Left lung (tissue), 10 donors: ENCODE data around the gene CAMKV. TPM values are rescaled to one million over a fixed set of nuclear protein-coding genes. Genes with fewer than 3 reads are reported as not detected.

ENCODE experiments used
- ATAC-seq: fragments of 200-7000 bp; cut with Tn5 transposase; one replicate; pipeline ENCODE4 v1.9.1; 2020; ENCODE audit warnings: moderate library complexity
- DNase-seq, 4 donors: peaks; one replicate each; pipeline ENCODE4 v3.0.0-alpha.2; 2013 to 2020
- H3K27ac ChIP-seq, 2 donors: fragments of 200-600 bp; sonication (generic) in 1 of 2; one replicate each; pipeline versions ENCODE4 v1.5.0 to v1.8.0; 2020 to 2021
- H3K27me3 ChIP-seq, 2 donors: fragments of 200-600 bp; sonication (generic) in 1 of 2; one replicate each; pipeline versions ENCODE4 v1.5.0 to v1.8.0; 2020 to 2021
- H3K36me3 ChIP-seq, 2 donors: fragments of 200-600 bp; sonication (generic) in 1 of 2; one replicate each; pipeline versions ENCODE4 v1.5.0 to v1.8.0; 2020 to 2021
- H3K4me1 ChIP-seq, 2 donors: fragments of 200-600 bp; one replicate each; pipeline ENCODE4 v1.8.0; 2021
- H3K4me3 ChIP-seq, 2 donors: fragments of 200-600 bp; sonication (generic) in 1 of 2; one replicate each; pipeline versions ENCODE4 v1.5.0 to v1.8.0; 2020 to 2021; ENCODE audit warnings: mild to moderate bottlenecking in 1 of 2
- H3K9me3 ChIP-seq, 2 donors: fragments of 200-600 bp; sonication (generic) in 1 of 2; one replicate each; pipeline versions ENCODE4 v1.5.0 to v1.8.0; 2020 to 2021
- intact Hi-C, 2 donors: fragments of 100-400 bp; cut with DNase I; formaldehyde crosslinking; loops; one replicate each; pipeline versions ENCODE4 v1.11.2 to v1.14.2; 2022
- polyA plus RNA-seq, 6 donors: library from polyadenylated mRNA; unstranded; fragments of 120-200 nt; gene quantifications; one replicate each; pipeline ENCODE4 v1.2.1, GENCODE V29; 2013; ENCODE audit not compliant: insufficient read length in 6 of 6
- total RNA-seq, 2 donors: library from RNA; stranded (reverse); fragmentation: NEBNext Ultra II Directional; extraction: Animal tissue kit (Norgen Biotek cat#: 25700); gene quantifications; one replicate each; pipeline ENCODE4 v1.2.1, GENCODE V29; 2021
- TF ChIP-seq, protein P1 (sequence below), 2 donors: fragments of 200-600 bp; sonication (generic) in 1 of 2; IDR thresholded peaks; one replicate each; pipeline versions ENCODE4 v1.5.0 to v1.8.0; 2021; ENCODE audit warnings: antibody characterized with exemption in 2 of 2
- donor health status: DM: no; HTN: yes; CAD: no.
- donor health status: DM: no; HTN: no; CAD: no.

CAMKV gene
- total and polyA plus RNA-seq, 8 donors, result 0.14 to 0.21 (median 0.14) TPM; not detected in 5

DNA sequence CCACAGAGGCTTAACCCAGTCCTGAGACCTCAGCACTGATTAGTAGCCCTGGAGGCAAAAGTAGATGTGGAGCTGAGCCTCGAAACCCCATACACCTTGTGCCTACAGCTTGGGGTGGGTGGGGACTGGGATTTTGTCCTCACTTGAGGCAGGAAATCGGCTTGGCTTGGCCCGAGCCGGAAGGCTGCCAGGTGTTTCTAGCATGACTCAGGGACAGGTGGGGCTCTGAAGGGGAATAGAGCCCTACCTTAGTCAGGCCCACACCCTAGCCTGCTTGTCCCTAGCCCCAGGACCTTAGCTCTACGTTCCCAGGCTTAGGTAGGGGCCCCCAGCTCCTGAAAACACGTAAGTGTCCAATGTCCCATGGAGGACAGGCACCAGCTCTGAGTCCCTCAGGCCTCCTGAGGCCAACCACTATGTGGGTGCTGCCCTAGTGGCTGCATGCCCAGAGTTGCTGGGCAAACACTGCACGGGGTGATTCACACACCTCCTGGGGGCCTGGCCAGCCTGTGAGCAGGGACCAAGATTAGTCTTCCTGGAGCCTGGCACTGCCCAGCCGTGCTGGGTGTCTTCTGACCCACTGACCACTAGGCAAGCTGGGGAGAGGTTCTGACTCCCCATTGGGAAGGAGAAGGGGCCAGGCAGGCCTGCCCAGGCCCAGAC lies 30.9 kb upstream of the CAMKV start:
- intact Hi-C loops, result no loop called here
- Histone ChIP-seq H3K27me3 (no peaks in the 10 kb centered on the region), H3K4me3 (peak overlapping the region in 1 of 2 donors; percentile 47), H3K4me1 (peaks cover 18 to 32% of the 10 kb centered on the region in 2 donors), H3K27ac (peak overlapping the region; percentile 73 to 77), H3K9me3 (no peaks in the 10 kb centered on the region), H3K36me3 (peaks cover 0 to 22% of the 10 kb centered on the region in 2 donors)
- peak; percentile 78 for ATAC-seq
- TF ChIP-seq, protein P1, sequence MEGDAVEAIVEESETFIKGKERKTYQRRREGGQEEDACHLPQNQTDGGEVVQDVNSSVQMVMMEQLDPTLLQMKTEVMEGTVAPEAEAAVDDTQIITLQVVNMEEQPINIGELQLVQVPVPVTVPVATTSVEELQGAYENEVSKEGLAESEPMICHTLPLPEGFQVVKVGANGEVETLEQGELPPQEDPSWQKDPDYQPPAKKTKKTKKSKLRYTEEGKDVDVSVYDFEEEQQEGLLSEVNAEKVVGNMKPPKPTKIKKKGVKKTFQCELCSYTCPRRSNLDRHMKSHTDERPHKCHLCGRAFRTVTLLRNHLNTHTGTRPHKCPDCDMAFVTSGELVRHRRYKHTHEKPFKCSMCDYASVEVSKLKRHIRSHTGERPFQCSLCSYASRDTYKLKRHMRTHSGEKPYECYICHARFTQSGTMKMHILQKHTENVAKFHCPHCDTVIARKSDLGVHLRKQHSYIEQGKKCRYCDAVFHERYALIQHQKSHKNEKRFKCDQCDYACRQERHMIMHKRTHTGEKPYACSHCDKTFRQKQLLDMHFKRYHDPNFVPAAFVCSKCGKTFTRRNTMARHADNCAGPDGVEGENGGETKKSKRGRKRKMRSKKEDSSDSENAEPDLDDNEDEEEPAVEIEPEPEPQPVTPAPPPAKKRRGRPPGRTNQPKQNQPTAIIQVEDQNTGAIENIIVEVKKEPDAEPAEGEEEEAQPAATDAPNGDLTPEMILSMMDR (IDR thresholded peaks at IDR 0.05), result no peak
- peak in 2 of 4 donors; percentile 82 to 87 for DNase-seq

DNA sequence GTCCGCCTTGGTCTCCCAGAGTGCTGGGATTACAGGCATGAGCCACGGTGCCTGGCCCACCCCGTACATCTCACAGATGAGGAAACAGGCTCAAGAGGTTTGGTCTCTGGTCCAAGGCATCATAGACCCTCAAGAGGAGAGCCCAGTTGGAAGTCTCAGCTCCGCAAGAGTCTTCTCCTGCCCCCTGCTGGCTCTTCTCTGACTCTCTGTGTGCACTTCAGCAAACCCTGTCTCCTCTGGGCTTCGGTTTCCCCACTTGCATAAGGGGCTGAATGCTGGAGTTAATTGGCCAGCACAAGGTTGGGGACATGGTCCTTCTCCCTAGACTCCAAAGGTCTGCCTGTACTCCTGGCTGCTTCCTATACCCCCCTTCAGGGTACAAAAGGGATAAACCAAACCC lies 30.1 kb upstream of the CAMKV start:
- TF ChIP-seq, protein P1 (IDR thresholded peaks at IDR 0.05), result no peak
- peaks cover 18 to 24% of the 10 kb centered on the region in 2 donors for H3K4me1 ChIP-seq
- peak in 1 of 4 donors; percentile 25 for DNase-seq
- peaks cover 0 to 30% of the 10 kb centered on the region in 2 donors for H3K36me3 ChIP-seq
- peak overlapping the region; percentile 73 to 77 for H3K27ac ChIP-seq
- ATAC-seq, result no peak
- no peaks in the 10 kb centered on the region for H3K27me3 ChIP-seq
- no peaks in the 10 kb centered on the region for H3K9me3 ChIP-seq
- intact Hi-C loops, result no loop called here
- H3K4me3 ChIP-seq, result peak overlapping the region in 1 of 2 donors; percentile 2

DNA sequence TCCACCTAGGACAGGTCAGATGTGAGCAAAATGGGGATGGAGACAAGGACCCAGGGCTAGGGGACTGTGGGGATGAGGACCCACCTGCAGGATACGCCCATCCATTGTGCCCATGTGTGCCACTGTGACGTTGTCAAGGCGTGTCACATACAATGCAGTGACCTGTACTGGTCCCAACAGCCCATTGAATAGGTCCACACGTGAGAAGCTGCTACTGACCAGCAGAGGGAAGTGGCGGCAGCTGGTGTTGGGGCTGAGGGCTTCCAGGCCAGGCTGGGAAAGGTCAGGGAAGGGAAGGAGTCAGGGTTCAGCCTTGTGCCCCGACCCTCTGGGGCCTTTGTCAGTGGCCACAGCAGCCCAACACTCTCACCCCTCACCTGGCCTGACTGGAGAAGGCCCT lies 29.3 kb upstream of the CAMKV start:
- intact Hi-C loops, result no loop called here
- H3K27ac ChIP-seq, result no peak overlapping the region
- peaks cover 0 to 34% of the 10 kb centered on the region in 2 donors for H3K36me3 ChIP-seq
- no peaks in the 10 kb centered on the region for H3K27me3 ChIP-seq
- no peak for DNase-seq
- H3K4me1 ChIP-seq, result peaks cover 16% of the 10 kb centered on the region in 2 donors
- no peak for ATAC-seq
- H3K9me3 ChIP-seq, result no peaks in the 10 kb centered on the region
- H3K4me3 ChIP-seq, result no peak overlapping the region
- TF ChIP-seq, protein P1 (IDR thresholded peaks at IDR 0.05), result no peak

DNA sequence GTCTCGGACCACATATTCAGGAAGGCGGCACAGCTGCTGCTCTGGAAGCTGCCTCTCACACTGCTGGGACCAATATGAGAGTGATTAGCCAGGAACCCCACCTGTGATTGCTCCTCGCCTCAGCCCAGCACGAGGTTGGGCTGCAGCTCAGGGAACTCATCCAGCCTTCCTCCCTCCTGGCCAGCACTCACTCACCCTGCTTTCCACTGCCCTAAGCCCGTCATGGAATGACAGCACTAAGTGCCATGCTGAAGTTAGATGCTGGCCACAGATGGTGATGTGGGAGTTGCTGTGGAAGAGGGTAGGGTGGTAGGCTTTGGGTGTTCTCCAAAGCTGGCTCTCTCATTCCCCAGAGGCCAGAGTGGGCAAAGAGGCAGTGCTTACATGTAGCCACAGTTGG lies 26.6 kb upstream of the CAMKV start:
- peaks cover 2 to 3% of the 10 kb centered on the region in 2 donors for H3K4me1 ChIP-seq
- TF ChIP-seq, protein P1 (IDR thresholded peaks at IDR 0.05), result no peak
- intact Hi-C loops, result no loop called here
- peaks cover 0 to 36% of the 10 kb centered on the region in 2 donors for H3K36me3 ChIP-seq
- H3K27ac ChIP-seq, result no peak overlapping the region
- ATAC-seq (no peak), DNase-seq (no peak)
- H3K4me3 ChIP-seq, result no peak overlapping the region
- H3K27me3 ChIP-seq, result no peaks in the 10 kb centered on the region
- H3K9me3 ChIP-seq, result no peaks in the 10 kb centered on the region

DNA sequence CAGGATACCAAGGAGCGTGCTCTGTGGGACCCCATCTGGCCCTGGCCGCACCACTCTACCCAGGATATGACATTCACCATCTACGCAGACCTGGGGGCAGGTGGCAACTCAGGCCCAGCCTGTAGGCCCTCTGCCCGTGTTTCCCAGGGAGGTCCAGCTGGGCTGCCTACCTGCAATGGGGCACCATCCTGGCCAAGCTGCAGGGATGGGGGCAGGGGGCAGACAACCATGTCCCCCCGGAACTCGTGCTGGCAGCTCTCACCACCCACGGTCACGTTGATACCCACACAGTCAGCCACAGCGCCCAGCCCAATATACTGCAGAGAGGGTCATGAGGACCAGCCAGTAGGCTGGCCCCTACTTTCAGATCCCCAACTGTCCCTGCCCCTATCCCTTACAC lies 26.1 kb upstream of the CAMKV start:
- H3K36me3 ChIP-seq, result peaks cover 0 to 42% of the 10 kb centered on the region in 2 donors
- intact Hi-C loops, result no loop called here
- no peak for ATAC-seq

More for the DNA sequence above, 26.1 kb upstream of the CAMKV start:
- TF ChIP-seq, protein P1 (IDR thresholded peaks at IDR 0.05), result no peak
- no peak for DNase-seq
- Histone ChIP-seq H3K4me1 (peaks cover under 1 to 2% of the 10 kb centered on the region in 2 donors), H3K4me3 (no peak overlapping the region), H3K27ac (no peak overlapping the region), H3K9me3 (no peaks in the 10 kb centered on the region), H3K27me3 (no peaks in the 10 kb centered on the region)
